Gastrocnemius medialis (tissue), 4 donors: ENCODE results near the gene CHST8.

Source experiments
- CTCF ChIP-seq, 5 experiments: fragments of 450-650 bp in 3 of 5; fragments of 200-600 bp in 2 of 5; sonication (generic) in 2 of 5; IDR thresholded peaks in 4 of 5; conservative IDR thresholded peaks in 1 of 5; 1 replicate in 4 of 5; 2 replicates in 1 of 5; pipeline ENCODE4 v1.5.1; 2016 to 2019; ENCODE audit warnings: antibody characterized with exemption in 5 of 5, mild to moderate bottlenecking in 3 of 5, moderate library complexity in 3 of 5
- POLR2A ChIP-seq, 2 donors: fragments of 450-650 bp; IDR thresholded peaks; one replicate each; pipeline ENCODE4 v1.6.1; 2017; ENCODE audit warnings: antibody characterized with exemption in 2 of 2, mild to moderate bottlenecking in 2 of 2, moderate library complexity in 2 of 2

GRCh38 chr19:33755099-33756035 is 133.6 kb downstream of the CHST8 start:
- TF ChIP-seq CTCF (IDR thresholded peaks at IDR 0.05 in 4 of 5, conservative IDR thresholded peaks at IDR 0.05 in 1 of 5) (no peak), POLR2A (IDR thresholded peaks at IDR 0.05) (no peak)
